Measurements from ENCODE around the gene COLGALT1.

The COLGALT1 gene

DNA sequence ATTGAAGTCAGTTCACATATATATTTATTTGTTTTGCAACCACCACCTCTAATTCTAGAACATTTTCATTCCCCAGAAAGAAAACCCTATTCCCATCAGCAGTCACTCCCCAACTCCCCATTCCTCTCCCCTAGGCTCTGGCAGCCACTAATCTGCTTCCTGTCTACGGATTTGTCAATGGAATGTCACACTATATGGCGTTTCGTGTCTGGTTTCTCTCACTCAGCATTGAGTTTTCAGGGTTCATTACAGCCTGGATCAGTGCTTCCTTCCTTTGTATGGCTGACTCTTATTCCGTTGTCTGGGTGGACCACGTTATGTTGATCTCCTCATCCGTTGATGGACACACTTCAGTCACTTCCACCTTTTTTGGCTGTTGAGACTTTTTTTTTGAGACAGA is 9.3 kb downstream of the COLGALT1 start:
- TF ChIP-seq NFIC (IDR thresholded peaks at IDR 0.05): no peak
- no peak for TF ChIP-seq FOXM1 (IDR thresholded peaks at IDR 0.05; ENCODE audit: borderline replicate concordance, low read depth)
- no peak for TF ChIP-seq EGR1 (IDR thresholded peaks at IDR 0.05)
- no peak for TF ChIP-seq USF1 (IDR thresholded peaks at IDR 0.05)
- TF ChIP-seq TAF1 (IDR thresholded peaks at IDR 0.05; ENCODE audit: low read depth): no peak
- no peak for TF ChIP-seq TEAD4 (IDR thresholded peaks at IDR 0.05)
- TF ChIP-seq MAX (IDR thresholded peaks at IDR 0.05): no peak
- no peak for TF ChIP-seq ZBTB7A (IDR thresholded peaks at IDR 0.05; ENCODE audit: low read depth)
- TF ChIP-seq CREB1 (IDR thresholded peaks at IDR 0.05; ENCODE audit: low read depth): no peak
- TF ChIP-seq CEBPB (IDR thresholded peaks at IDR 0.05): no peak
- TF ChIP-seq TCF12 (IDR thresholded peaks at IDR 0.05; ENCODE audit: low read depth): no peak
- no peak for TF ChIP-seq RAD21 (IDR thresholded peaks at IDR 0.05; ENCODE audit: low read depth)
- TF ChIP-seq YY1 (IDR thresholded peaks at IDR 0.05; ENCODE audit: low read depth): no peak
- TF ChIP-seq REST (IDR thresholded peaks at IDR 0.05; ENCODE audit: low read depth): no peak
- no peak for TF ChIP-seq EP300 (IDR thresholded peaks at IDR 0.05; ENCODE audit: borderline replicate concordance)

DNA sequence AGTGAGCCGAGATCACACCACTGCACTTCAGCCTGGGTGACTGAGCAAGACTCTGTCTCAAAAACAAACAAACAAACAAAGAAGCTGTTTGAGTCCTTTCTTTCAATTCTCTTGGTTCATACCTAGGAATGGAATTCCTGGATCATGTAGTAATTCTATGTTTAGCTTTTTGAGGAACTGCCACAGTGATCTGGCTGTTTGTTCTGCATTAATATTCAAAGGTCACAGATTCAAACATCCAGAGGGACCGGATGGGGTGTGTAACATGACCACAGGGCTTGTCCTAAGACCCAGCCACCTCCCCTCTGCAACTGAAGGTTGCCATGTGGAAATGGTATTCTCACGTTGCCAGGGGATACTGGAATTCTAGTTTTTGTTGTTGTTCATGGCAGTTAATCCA is 10.2 kb downstream of the COLGALT1 start:
- no peak for TF ChIP-seq FOXM1 (IDR thresholded peaks at IDR 0.05; ENCODE audit: borderline replicate concordance, low read depth)
- TF ChIP-seq NFIC (IDR thresholded peaks at IDR 0.05): no peak

DNA sequence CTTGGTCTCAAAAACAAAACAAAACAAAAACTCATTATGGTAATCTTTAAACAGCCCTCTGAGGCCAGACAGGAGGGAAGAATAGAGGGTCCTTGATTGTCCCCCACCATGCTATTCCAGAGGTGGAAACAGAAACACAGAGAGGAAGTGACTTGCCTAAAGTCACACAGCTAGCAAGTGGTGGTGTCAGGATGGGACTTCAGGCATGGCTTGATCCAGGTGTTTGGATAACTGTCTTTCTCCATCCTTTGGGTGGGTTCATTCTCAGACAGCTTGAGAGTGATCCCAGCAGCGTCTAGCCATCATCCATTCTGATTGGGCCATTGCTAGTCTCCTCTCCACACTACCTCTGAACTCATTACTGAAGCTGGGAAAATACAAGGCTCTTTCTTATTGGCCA is 12.5 kb downstream of the COLGALT1 start:
- TF ChIP-seq NFIC (IDR thresholded peaks at IDR 0.05): no peak
- TF ChIP-seq MAX (IDR thresholded peaks at IDR 0.05): no peak

DNA sequence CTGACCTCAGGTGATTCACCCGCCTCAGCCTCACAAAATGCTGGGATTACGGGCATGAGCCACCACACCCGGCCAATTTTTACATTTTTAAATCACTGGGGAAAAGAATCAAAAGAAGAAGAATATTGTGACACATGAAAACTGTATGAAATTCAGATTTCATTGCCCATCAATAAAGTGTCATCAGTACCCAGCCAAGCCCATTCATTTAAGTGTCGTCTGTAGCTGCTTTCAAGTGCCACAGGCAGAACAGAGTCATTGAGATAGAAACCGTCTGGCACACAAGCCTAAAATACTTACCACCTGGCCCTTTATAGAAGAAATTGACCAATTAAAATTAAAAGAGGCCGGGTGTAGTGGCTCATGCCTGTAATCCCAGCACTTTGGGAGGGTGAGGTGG is 15.3 kb downstream of the COLGALT1 start:
- TF ChIP-seq REST (IDR thresholded peaks at IDR 0.05; ENCODE audit: low read depth): no peak
- TF ChIP-seq EGR1 (IDR thresholded peaks at IDR 0.05): no peak
- TF ChIP-seq NFIC (IDR thresholded peaks at IDR 0.05): no peak
- no peak for TF ChIP-seq FOXM1 (IDR thresholded peaks at IDR 0.05; ENCODE audit: borderline replicate concordance, low read depth)
- no peak for TF ChIP-seq USF1 (IDR thresholded peaks at IDR 0.05)
- TF ChIP-seq TAF1 (IDR thresholded peaks at IDR 0.05; ENCODE audit: low read depth): no peak
- no peak for TF ChIP-seq TEAD4 (IDR thresholded peaks at IDR 0.05)
- TF ChIP-seq MAX (IDR thresholded peaks at IDR 0.05): no peak
- no peak for TF ChIP-seq CEBPB (IDR thresholded peaks at IDR 0.05)
- no peak for TF ChIP-seq TCF12 (IDR thresholded peaks at IDR 0.05; ENCODE audit: low read depth)
- no peak for TF ChIP-seq YY1 (IDR thresholded peaks at IDR 0.05; ENCODE audit: low read depth)
- TF ChIP-seq EP300 (IDR thresholded peaks at IDR 0.05; ENCODE audit: borderline replicate concordance): no peak
- TF ChIP-seq ZBTB7A (IDR thresholded peaks at IDR 0.05; ENCODE audit: low read depth): no peak
- TF ChIP-seq CREB1 (IDR thresholded peaks at IDR 0.05; ENCODE audit: low read depth): no peak
- no peak for TF ChIP-seq RAD21 (IDR thresholded peaks at IDR 0.05; ENCODE audit: low read depth)

DNA sequence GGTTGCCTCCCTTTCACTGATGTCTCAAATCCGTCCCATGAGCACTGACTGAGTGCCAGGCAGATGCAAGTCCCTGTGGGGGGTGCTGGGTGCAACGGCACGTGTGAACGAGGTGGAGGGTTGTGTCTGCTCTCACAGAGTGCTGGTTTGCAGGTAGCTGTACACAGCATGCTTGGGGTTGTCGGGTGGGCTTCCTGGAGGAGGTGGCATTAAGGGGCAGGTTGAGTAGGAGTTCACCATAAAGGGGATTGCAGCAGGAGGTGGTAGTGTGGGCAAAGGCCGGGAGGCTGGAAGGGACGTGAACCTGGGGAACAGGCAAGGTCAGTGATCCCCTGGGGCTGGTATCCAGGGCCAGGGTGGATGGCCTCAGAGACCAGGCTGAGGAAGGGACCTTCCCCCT is 17.2 kb downstream of the COLGALT1 start:
- TF ChIP-seq EP300 (IDR thresholded peaks at IDR 0.05; ENCODE audit: borderline replicate concordance) (no peak), FOXM1 (IDR thresholded peaks at IDR 0.05; ENCODE audit: borderline replicate concordance, low read depth) (no peak), MAX (IDR thresholded peaks at IDR 0.05) (no peak), EGR1 (IDR thresholded peaks at IDR 0.05) (no peak), TEAD4 (IDR thresholded peaks at IDR 0.05) (no peak), NFIC (IDR thresholded peaks at IDR 0.05) (no peak), RAD21 (IDR thresholded peaks at IDR 0.05; ENCODE audit: low read depth) (no peak), YY1 (IDR thresholded peaks at IDR 0.05; ENCODE audit: low read depth) (no peak), CREB1 (IDR thresholded peaks at IDR 0.05; ENCODE audit: low read depth) (no peak)
